Measurements from ENCODE around the gene COMP.

The COMP gene

DNA sequence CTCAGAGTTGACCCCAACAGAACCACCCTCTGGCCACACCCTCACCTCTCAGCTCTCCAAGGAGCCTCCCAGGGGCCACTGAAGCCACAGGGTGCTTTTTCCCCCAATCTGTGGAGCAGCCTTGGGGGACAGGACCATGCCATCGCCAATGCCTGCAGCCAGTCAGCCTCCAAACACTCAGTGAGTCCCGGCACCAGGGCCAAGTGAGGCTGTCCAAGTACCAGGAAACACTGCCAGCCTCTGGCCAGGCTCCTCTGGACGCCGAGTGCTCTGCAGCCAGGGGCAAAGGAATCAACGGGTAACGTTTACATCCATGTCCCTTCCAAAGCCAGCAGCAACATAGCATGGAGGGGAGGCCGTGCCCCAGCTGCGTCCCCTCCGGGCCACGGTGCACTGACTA is 9.5 kb upstream of the COMP start:
- Histone ChIP-seq H3K36me3 (ENCODE audit: insufficient read depth, low read depth, low read length) (no peaks in the 10 kb centered on the region), H3K9ac (ENCODE audit: low read depth, low read length) (no peak overlapping the region), H3K27me3 (ENCODE audit: insufficient read depth, low read length) (peaks cover 80% of the 10 kb centered on the region), H3K4me1 (ENCODE audit: insufficient read depth, low read length) (no peaks in the 10 kb centered on the region), H3K9me3 (ENCODE audit: insufficient read depth, low read depth, low read length) (no peaks in the 10 kb centered on the region), H3K4me3 (ENCODE audit: low read length) (no peak overlapping the region), H3K27ac (ENCODE audit: low read length) (no peak overlapping the region)

DNA sequence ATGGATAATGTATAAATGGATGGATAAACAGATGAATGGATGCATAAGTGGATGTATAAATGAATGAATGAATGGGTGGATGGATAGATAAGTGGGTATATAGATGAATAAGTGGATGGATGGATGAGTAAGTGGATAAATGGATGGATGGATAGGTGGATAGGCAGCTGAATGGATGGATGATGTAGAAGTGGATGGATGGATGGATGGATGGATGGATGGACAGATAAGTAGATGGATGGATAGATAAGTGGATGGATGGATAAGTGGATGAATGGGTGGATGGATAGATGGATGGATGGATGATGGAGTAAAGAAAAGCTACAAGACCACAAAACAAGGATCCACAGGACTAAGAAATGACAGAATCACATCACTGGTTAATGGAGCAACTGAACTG is 9.0 kb upstream of the COMP start:
- Histone ChIP-seq H3K9ac (ENCODE audit: low read depth, low read length) (no peak overlapping the region), H3K9me3 (ENCODE audit: insufficient read depth, low read depth, low read length) (no peaks in the 10 kb centered on the region), H3K27ac (ENCODE audit: low read length) (no peak overlapping the region), H3K27me3 (ENCODE audit: insufficient read depth, low read length) (peaks cover 80% of the 10 kb centered on the region), H3K4me3 (ENCODE audit: low read length) (no peak overlapping the region), H3K36me3 (ENCODE audit: insufficient read depth, low read depth, low read length) (no peaks in the 10 kb centered on the region), H3K4me1 (ENCODE audit: insufficient read depth, low read length) (no peaks in the 10 kb centered on the region)

DNA sequence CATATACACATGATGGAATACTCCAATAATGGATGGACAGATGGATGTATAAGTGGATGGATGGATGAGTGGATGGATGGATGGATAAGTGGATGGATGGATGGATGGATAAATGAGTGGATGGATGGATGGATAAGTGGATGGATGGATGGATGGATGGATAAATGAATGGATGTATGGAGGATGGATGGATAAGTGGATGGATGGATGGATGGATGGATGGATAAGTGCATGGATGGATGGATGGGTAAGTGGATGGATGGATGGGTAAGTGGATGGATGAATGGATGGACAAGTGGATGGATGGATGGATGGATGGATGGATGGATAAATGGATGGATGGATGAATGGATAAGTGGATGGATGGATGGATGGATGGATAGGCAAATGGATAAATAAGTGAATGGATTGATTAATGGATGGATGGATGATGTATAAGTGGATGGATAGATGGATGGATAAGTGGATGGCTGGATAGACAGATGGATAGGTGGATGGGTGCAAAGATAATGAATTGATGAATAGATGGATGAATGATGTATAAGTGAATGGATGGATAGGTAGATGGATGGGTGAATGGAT is 8.4 kb upstream of the COMP start:
- H3K27me3 ChIP-seq (ENCODE audit: insufficient read depth, low read length) = peaks cover 83% of the 10 kb centered on the region
- no peak overlapping the region for H3K4me3 ChIP-seq (ENCODE audit: low read length)
- no peaks in the 10 kb centered on the region for H3K4me1 ChIP-seq (ENCODE audit: insufficient read depth, low read length)

DNA sequence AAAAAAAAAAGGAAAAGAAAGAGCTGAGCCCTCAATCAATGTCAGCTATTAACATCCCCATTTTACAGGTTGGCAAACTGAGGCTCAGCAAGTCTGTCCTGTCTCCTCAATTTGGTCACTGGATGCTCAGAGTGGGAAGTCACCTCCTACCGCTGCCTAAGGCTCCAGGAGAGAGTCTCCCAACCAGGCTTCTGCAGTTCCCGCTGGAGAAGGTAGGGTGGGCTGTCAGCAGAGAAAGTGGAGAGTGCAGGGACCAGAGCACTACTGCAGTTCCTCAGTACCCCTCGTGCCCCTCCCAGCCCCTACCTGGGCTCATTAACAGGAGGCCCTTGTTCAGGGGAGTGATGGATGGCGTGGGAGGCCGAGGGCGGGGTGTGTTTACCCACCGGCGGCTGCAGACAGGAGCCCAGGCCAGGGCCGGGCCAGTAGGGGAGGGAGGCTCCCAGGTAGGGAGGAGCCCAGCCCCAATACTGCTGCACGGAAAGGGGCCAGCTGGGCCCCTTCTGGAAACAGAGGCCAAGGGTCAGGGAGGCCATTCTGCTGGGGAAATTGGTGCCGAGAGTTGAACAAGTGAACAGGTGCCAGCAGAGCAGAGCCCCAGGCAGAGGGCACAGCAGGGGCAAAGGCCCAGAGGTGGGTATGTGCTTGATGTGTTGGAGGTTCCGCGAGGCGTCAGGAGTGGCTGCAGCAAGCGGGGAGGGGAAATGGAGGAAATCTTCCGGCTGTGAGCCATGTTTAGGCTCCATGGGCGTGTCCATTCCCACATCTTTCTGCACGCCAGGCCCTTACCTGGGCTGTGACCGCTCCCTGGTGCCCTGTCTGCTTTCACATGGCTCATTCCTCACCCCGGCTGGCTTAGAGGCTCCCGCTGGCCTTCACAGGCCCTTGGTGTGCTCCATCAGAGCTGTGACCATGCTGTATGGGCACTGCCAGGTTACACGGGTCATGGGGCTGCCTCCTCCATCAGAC is 7.6 kb upstream of the COMP start:
- Histone ChIP-seq H3K4me1 (ENCODE audit: insufficient read depth, low read length) (no peaks in the 10 kb centered on the region), H3K27me3 (ENCODE audit: insufficient read depth, low read length) (peaks cover 91% of the 10 kb centered on the region), H3K9me3 (ENCODE audit: insufficient read depth, low read depth, low read length) (no peaks in the 10 kb centered on the region), H3K9ac (ENCODE audit: low read depth, low read length) (no peak overlapping the region), H3K27ac (ENCODE audit: low read length) (no peak overlapping the region), H3K4me3 (ENCODE audit: low read length) (no peak overlapping the region), H3K36me3 (ENCODE audit: insufficient read depth, low read depth, low read length) (no peaks in the 10 kb centered on the region)

More for the DNA sequence above, 8.4 kb upstream of the COMP start:
- H3K9ac ChIP-seq (ENCODE audit: low read depth, low read length) = no peak overlapping the region
- H3K36me3 ChIP-seq (ENCODE audit: insufficient read depth, low read depth, low read length) = no peaks in the 10 kb centered on the region
- H3K9me3 ChIP-seq (ENCODE audit: insufficient read depth, low read depth, low read length) = no peaks in the 10 kb centered on the region
- H3K27ac ChIP-seq (ENCODE audit: low read length) = no peak overlapping the region

DNA sequence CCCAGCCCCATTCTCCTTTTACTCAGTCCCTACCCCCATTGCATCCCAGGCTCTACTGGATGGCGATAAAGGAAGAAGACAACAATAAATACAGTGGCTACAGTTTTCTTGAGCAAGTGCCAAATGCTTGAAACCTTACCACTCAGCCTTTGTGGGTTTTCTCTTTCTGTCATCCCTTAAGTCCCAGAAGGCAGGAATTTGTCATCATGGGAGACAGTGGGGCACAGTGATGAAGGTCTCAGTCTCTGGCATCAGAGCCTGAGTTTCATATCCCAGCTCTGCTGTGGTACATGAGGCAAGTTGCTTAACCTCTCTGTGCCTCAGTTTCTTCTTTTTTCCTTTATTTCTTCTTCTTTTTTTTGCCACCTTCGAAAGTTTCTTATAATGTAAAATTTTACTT is 5.1 kb upstream of the COMP start:
- Histone ChIP-seq H3K36me3 (ENCODE audit: insufficient read depth, low read depth, low read length) (no peaks in the 10 kb centered on the region), H3K27me3 (ENCODE audit: insufficient read depth, low read length) (peaks cover 99% of the 10 kb centered on the region), H3K9ac (ENCODE audit: low read depth, low read length) (no peak overlapping the region), H3K4me3 (ENCODE audit: low read length) (no peak overlapping the region), H3K4me1 (ENCODE audit: insufficient read depth, low read length) (no peaks in the 10 kb centered on the region), H3K27ac (ENCODE audit: low read length) (no peak overlapping the region), H3K9me3 (ENCODE audit: insufficient read depth, low read depth, low read length) (no peaks in the 10 kb centered on the region; the same call in 1 of the 2 replicates)

DNA sequence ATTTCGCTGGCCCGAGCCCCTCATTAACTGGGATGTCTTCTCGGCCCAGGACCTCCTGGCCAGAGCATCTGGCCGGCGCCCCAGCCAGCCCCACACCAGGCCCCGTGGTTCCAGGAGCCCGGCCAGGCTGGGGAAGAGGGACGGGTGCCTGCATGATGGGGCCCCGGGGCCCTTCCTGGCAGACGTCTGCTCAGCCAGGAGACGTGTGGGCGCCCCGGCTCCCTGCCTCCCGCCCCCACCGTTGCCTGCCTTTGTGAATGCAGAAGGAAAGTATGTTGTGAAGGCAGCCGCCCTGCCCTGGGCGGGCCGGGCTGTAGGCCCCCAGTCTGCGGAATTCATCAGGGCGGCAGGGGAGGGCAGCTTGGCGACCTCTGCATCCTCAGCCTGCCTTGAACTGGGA is 4.4 kb upstream of the COMP start:
- Histone ChIP-seq H3K36me3 (ENCODE audit: insufficient read depth, low read depth, low read length) (no peaks in the 10 kb centered on the region), H3K27me3 (ENCODE audit: insufficient read depth, low read length) (peaks cover 99% of the 10 kb centered on the region), H3K27ac (ENCODE audit: low read length) (no peak overlapping the region), H3K9ac (ENCODE audit: low read depth, low read length) (no peak overlapping the region), H3K9me3 (ENCODE audit: insufficient read depth, low read depth, low read length) (no peaks in the 10 kb centered on the region; the same call in 1 of the 2 replicates), H3K4me1 (ENCODE audit: insufficient read depth, low read length) (no peaks in the 10 kb centered on the region), H3K4me3 (ENCODE audit: low read length) (no peak overlapping the region)

DNA sequence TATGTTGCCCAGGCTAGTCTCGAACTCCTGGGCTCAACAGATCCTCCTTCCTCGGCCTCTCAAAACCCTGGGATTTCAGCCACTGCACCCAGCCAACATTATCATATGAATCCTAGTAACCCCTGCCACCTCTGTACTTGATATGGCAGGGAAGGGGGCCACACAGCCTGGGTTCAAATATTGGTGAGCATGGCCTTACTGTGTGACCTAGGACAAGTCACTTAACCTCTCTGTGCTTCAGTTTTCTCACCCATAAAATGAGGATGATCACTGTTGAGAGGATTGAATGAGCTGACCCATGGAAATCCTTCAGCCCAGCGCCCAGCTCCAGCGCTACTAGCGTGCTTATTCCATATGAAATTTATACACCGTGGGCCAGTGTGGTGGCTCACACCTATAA is 3.6 kb upstream of the COMP start:
- Histone ChIP-seq H3K27me3 (ENCODE audit: insufficient read depth, low read length) (peaks cover 99% of the 10 kb centered on the region), H3K36me3 (ENCODE audit: insufficient read depth, low read depth, low read length) (no peaks in the 10 kb centered on the region), H3K4me1 (ENCODE audit: insufficient read depth, low read length) (no peaks in the 10 kb centered on the region), H3K4me3 (ENCODE audit: low read length) (no peak overlapping the region), H3K27ac (ENCODE audit: low read length) (no peak overlapping the region), H3K9ac (ENCODE audit: low read depth, low read length) (no peak overlapping the region), H3K9me3 (ENCODE audit: insufficient read depth, low read depth, low read length) (no peaks in the 10 kb centered on the region; the same call in 1 of the 2 replicates)

DNA sequence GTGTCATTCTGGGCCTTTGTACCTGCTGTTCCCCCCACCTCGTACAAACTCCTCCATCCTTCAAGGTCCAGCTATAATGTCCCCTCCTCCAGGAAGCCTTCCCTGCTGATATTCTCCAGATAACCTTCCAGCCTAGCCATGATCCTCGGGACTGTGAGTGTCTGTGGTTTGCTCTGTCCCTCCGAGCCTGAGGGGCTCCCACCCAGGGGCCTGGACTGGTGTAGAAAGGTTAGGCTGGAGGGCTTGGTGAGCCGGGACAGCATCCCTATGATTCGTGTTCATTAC is 2.9 kb upstream of the COMP start:
- Histone ChIP-seq H3K4me1 (ENCODE audit: insufficient read depth, low read length) (no peaks in the 10 kb centered on the region), H3K9ac (ENCODE audit: low read depth, low read length) (no peak overlapping the region), H3K9me3 (ENCODE audit: insufficient read depth, low read depth, low read length) (no peaks in the 10 kb centered on the region; the same call in 1 of the 2 replicates), H3K4me3 (ENCODE audit: low read length) (no peak overlapping the region), H3K27ac (ENCODE audit: low read length) (no peak overlapping the region), H3K27me3 (ENCODE audit: insufficient read depth, low read length) (peaks cover 99% of the 10 kb centered on the region), H3K36me3 (ENCODE audit: insufficient read depth, low read depth, low read length) (no peaks in the 10 kb centered on the region)

DNA sequence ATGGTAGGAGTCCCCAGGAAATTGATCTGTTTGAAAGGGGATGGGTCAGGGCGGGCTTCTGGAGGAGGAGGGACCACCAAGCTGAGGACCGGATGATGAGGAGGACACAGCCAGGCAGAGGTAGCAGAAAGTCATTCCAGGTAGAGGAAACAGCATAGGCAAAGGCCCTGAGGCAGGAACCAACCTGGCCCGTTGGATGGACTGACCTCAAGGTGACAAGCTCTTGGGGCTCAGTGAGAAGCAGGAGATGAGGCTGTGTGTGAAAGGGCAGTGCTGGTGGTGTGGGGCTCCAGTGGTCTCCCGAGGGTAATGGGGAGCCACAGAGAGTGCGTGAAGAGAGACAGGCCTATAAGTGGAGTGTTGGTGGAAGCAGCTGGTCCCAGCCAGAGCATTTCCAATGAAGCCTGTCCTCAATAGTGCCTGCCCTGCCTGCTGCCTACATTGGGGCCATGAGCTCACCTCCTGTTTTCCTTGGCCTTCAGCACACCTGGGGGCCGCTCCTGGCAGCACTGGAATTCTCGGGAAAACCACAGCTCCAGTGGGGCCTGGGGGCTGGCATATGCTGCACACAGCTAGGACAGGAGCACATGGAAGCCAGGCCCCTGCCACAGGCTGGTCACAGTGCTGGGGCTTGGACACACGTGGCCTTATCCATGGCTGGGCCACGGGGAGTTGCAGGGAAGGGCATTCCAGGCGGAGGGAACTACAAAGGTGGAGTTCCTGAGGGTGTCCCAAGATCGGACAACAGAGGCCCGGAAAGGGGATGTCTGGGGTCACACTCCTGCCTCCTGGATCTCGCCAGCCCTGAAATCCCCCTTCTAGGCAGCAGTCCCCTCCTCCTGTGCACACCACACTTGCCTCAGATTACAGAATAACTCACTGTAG is 2.3 kb upstream of the COMP start:
- H3K4me1 ChIP-seq (ENCODE audit: insufficient read depth, low read length) = no peaks in the 10 kb centered on the region
- H3K9ac ChIP-seq (ENCODE audit: low read depth, low read length) = no peak overlapping the region
- no peaks in the 10 kb centered on the region for H3K36me3 ChIP-seq (ENCODE audit: insufficient read depth, low read depth, low read length)
- H3K4me3 ChIP-seq (ENCODE audit: low read length) = no peak overlapping the region
- no peak overlapping the region for H3K27ac ChIP-seq (ENCODE audit: low read length)
- H3K27me3 ChIP-seq (ENCODE audit: insufficient read depth, low read length) = peaks cover 99% of the 10 kb centered on the region
- H3K9me3 ChIP-seq (ENCODE audit: insufficient read depth, low read depth, low read length) = no peaks in the 10 kb centered on the region; the same call in 1 of the 2 replicates

DNA sequence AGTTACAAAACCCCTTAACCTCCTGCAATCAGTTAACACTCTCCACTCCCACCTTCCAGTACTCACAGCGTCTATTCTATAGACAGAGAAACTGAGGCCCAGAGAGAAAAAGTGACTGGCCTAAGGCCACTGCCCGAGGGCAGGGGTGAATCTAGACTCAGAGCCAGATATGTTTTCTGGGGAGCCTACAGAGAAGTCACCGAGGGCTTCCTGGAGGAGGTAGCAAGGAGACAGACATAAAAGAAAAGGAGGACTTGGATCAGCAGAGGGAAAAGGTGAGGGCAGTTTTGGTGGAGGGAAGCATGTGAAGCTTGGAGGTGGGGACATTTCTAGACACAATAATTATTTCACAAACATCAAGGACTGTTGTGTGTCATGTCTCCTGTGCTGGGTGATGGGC is 1.6 kb upstream of the COMP start:
- Histone ChIP-seq H3K9me3 (ENCODE audit: insufficient read depth, low read depth, low read length) (no peaks in the 10 kb centered on the region; the same call in 1 of the 2 replicates), H3K9ac (ENCODE audit: low read depth, low read length) (no peak overlapping the region), H3K4me3 (ENCODE audit: low read length) (no peak overlapping the region), H3K27ac (ENCODE audit: low read length) (no peak overlapping the region), H3K36me3 (ENCODE audit: insufficient read depth, low read depth, low read length) (no peaks in the 10 kb centered on the region), H3K4me1 (ENCODE audit: insufficient read depth, low read length) (no peaks in the 10 kb centered on the region), H3K27me3 (ENCODE audit: insufficient read depth, low read length) (peaks cover 99% of the 10 kb centered on the region)

DNA sequence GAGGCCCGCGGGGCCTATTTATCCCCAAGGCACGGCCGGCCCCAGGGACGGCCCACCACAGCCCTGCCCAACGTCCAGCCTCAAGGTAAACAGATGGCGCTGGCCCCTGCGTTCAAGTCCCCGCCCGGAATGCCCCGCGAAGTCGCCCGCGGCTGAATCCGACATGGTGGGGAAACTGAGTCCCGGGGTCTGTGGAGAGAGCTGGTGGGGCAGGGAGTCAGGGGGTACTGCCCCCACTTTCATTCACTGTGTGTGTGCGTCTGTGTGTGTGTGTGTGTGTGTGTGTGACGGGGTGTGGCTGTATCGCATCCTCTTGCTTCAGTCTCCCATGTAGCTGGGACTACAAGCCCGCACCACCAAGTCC is 192 bp upstream of the COMP start:
- Histone ChIP-seq H3K4me1 (ENCODE audit: insufficient read depth, low read length) (no peaks in the 10 kb centered on the region), H3K9me3 (ENCODE audit: insufficient read depth, low read depth, low read length) (no peaks in the 10 kb centered on the region; the same call in 1 of the 2 replicates), H3K27ac (ENCODE audit: low read length) (no peak overlapping the region), H3K4me3 (ENCODE audit: low read length) (no peak overlapping the region), H3K9ac (ENCODE audit: low read depth, low read length) (no peak overlapping the region), H3K36me3 (ENCODE audit: insufficient read depth, low read depth, low read length) (no peaks in the 10 kb centered on the region), H3K27me3 (ENCODE audit: insufficient read depth, low read length) (peaks cover 99% of the 10 kb centered on the region)

Measured in iPS-20b (cell line).